Jurkat, Clone E6-1 (cell line): ENCODE measurements around the gene SNX11. TPM values are rescaled to one million over a fixed set of nuclear protein-coding genes. Genes with fewer than 3 reads are reported as not detected.
"Not testable (repeated sequence)": the region's sequence is repeated elsewhere in the genome, so short reads cannot be mapped to it uniquely, and the experiment has no call there.

ENCODE experiments used
- DNase-seq: peaks from one replicate; pipeline ENCODE4 v3.0.0-alpha.2; 2011; ENCODE audit warnings: low read depth, low spot score
- H3K4me3 ChIP-seq: 2 replicates; pipeline ENCODE4 v1.5.1; 2011; ENCODE audit warnings: mild to moderate bottlenecking, low read length, control low read depth, moderate library complexity
- polyA plus RNA-seq: library from polyadenylated mRNA; unstranded; fragments of >200 nt; gene quantifications from one replicate; pipeline ENCODE4 v1.2.1, GENCODE V29; 2012; ENCODE audit warnings: missing spikeins; ENCODE audit not compliant: insufficient read length, insufficient read depth

Gene SNX11
- polyA plus RNA-seq, result 21.2 TPM

GRCh38 chr17:48107137-48108055 lies at the start of gene SNX11:
Gene SNX11, plus strand, starts transcription at chr17:48107766. Its CDS starts 4,278 bp downstream, at chr17:48112044.
- DNase-seq, result peak; percentile 80
- peak within 1 kb of the TSS; percentile 66 for H3K4me3 ChIP-seq

DNA sequence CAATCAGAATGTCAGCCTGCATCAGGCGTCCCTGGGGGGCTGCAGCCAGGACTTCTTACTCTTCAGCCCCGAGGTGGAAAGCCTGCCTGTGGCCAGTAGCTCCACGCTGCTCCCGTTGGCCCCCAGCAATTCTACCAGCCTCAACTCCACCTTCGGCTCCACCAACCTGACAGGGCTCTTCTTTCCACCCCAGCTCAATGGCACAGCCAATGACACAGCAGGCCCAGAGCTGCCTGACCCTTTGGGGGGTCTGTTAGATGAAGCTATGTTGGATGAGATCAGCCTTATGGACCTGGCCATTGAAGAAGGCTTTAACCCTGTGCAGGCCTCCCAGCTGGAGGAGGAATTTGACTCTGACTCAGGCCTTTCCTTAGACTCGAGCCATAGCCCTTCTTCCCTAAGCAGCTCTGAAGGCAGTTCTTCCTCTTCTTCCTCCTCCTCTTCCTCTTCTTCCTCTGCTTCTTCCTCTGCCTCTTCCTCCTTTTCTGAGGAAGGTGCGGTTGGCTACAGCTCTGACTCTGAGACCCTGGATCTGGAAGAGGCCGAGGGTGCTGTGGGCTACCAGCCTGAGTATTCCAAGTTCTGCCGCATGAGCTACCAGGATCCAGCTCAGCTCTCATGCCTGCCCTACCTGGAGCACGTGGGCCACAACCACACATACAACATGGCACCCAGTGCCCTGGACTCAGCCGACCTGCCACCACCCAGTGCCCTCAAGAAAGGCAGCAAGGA lies 49.0 kb upstream of the SNX11 start:
- DNase-seq, result no peak
- no peak overlapping the region for H3K4me3 ChIP-seq

GRCh38 chr17:48059125-48059668 lies 48.4 kb upstream of the SNX11 start:
- no peak overlapping the region for H3K4me3 ChIP-seq
- no peak for DNase-seq

DNA sequence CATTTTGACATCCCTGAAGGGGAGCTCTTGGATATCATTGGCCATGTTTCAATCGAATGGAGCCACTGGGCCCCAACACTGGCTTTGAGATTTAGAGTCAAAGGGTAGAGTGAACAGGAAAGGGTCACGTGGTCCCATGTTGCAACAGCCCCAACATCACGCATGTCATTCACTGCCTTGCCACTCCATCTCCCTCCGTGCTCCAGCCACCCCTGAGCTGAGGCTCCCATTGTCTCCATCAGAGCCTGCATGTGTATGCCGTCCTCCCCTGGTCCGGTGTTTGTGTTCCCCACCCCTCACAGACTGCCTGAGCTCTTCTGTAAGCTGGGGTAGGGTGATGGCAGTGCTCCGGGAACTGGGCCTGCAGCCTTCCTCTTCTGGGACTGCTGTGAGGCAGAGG lies 47.3 kb upstream of the SNX11 start:
- no peak overlapping the region for H3K4me3 ChIP-seq
- no peak for DNase-seq

GRCh38 chr17:48062273-48062672 lies 45.3 kb upstream of the SNX11 start:
- DNase-seq, result no peak
- no peak overlapping the region for H3K4me3 ChIP-seq

DNA sequence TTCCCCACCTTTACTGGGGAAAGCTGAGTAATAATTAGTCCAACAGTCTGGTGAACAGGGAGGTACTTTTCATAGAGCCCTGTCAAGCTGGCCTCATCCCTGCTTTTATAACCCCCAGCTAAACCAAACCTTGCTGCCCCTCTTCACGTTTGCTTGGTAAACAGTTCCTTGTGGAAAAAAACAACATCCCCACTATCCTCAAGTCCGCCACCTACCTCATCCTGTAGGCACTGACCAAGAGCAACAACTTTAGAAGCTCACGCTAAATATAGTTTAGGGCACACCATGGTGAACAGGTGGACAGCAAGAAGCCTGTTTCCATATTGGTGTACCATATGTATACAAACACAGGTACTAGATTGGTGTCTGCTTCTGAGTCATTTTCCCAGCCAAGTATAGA lies 42.9 kb upstream of the SNX11 start:
- H3K4me3 ChIP-seq, result no peak overlapping the region
- DNase-seq, result no peak

GRCh38 chr17:48066192-48066591 lies 41.4 kb upstream of the SNX11 start:
- DNase-seq, result no peak
- H3K4me3 ChIP-seq, result no peak overlapping the region

DNA sequence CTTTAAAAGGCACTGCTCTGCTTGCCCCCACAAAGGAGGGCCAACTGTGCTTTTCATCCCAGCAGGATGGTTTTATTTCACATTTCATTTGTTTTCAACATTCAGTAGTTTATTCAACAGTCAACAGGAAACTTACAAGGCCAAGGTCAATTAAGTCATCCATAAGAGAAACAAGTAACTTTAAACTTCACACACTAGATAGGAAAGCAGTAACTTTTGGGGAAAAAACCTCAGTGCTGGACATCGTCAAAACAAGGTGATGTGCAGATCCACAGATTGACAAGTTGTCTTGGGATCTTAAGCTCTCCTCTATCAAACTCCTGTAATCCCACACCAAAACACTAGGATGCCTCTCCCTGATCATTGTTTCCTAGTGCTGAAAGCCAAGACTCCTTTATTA lies 40.9 kb upstream of the SNX11 start:
- H3K4me3 ChIP-seq, result no peak overlapping the region
- no peak for DNase-seq

DNA sequence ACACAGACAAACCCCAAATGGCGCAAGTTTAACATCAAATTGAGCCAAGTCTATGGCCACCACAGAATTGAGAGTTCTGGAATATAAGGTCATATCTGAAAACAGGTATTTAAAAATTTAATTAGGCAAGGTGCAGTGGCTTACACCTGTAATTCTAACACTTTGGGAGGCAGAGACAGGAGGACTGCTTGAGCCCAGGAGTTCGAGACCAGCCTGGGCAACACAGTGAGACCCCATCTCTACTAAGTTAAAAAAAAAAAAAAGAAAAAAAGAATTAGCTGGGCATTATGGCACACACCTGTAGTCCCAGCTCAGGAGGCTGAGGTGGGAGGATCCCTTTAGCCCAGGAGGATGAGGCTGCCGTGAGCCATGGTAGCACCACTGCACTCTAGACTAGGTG lies 40.3 kb upstream of the SNX11 start:
- no peak for DNase-seq
- H3K4me3 ChIP-seq, result no peak overlapping the region

GRCh38 chr17:48067808-48068207 lies 39.8 kb upstream of the SNX11 start:
- H3K4me3 ChIP-seq, DNase-seq: not testable (repeated sequence)

DNA sequence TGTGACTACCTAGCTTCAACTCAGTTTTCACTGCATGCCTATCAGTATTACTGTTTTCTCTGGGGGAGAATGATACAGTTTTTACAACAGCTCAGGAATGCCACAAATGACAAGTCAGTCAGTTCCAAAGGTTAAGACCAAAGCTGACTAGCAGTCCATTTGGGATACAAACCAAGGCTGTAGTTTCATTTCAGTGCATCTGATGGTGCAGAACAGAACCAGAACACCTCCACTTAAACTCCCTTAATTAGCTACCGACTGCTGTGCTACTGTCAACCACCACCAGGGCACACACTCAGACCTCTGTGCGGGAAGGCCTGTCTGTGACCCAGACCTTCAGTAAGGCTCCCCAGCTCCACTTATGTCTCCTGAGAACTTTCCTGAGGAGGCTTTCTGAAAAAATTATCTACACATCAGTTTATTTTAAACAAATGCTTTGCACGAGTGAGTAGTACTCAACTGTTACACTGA lies 39.0 kb upstream of the SNX11 start:
- H3K4me3 ChIP-seq, result no peak overlapping the region
- DNase-seq, result no peak

GRCh38 chr17:48070195-48070594 lies 37.4 kb upstream of the SNX11 start:
- no peak for DNase-seq
- no peak overlapping the region for H3K4me3 ChIP-seq

DNA sequence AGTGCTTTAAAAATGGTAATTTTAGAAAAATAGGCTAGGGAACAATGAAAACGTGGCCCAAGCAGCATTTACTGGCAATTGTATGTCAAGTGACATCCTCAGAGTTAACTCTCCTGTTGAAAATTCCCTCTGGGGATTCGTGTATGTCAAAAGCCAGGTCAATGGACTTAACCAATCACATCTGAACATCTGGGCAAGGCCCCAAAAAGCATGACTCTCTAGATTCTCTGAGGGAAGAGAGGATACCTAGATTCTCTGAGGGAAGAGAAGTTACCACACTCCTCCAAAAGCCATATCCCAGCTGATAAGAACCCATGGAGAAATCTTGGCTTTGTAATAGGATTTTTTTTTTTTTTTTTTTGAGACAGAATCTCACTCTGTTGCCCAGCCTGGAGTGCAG lies 35.9 kb upstream of the SNX11 start:
- DNase-seq, result no peak
- no peak overlapping the region for H3K4me3 ChIP-seq

- DNase-seq, H3K4me3 ChIP-seq: not testable (repeated sequence)
Measured at GRCh38 chr17:48072811-48073210, 34.8 kb upstream of the SNX11 start.

- DNase-seq, H3K4me3 ChIP-seq: not testable (repeated sequence)
Measured at GRCh38 chr17:48073566-48074094, 33.9 kb upstream of the SNX11 start.

DNA sequence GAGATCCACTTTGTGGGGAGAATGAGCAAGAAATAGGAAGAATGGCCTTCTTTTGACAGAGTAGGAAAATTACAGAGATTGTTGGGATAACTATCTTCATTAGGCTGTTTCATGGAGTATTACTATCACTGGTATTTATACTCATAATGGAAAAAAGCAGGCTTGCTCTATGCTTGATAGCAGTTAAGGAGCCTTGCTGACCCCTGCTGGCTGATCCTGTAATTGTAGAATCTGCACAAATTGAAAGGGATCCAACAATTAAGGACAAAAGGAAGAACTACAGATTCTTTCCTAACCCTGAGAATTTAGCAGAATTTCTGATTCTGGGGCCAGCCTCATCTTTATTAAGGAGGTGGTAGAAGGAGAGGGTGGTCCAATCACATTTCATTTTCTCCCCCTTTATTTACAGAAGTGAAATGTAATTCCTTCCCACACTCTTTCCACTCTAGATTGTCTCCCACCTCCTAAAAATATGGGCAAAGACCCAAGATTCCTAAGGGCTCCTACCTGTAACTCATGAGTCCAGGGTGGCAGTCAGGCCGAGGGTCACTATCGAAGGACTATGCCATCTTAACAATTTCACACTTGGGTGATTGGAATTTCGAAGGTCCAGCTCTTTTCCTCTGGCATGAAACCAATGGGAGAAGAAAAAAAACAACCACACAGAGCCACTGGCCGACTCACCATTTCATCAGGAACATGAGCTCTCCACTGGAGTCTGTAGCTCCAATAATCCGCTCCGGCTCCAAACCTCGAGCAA lies 33.1 kb upstream of the SNX11 start:
- peak; percentile 61 for DNase-seq
- no peak overlapping the region for H3K4me3 ChIP-seq

GRCh38 chr17:48077152-48077551 lies 30.4 kb upstream of the SNX11 start:
- H3K4me3 ChIP-seq, DNase-seq: not testable (repeated sequence)

DNA sequence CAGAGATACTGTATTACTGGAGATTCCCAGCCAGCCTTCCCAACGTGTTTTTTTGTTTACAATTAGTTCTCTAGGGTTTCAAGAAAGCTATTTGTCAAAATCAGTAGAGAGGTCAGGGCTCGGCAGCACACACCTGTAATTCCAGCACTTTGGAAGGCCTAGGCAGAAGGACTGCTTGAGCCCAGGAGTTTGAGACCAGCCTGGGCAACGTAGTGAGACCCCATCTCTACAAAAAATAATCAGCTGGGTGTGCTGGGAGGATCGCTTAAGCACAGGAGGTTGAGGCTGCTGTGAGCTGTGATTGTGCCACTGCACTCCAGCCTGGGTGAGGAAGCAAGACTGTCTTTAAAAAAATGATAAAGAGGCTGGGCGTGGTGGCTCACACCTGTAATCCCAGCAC lies 25.7 kb upstream of the SNX11 start:
- H3K4me3 ChIP-seq, result no peak overlapping the region
- no peak for DNase-seq

- DNase-seq, result no peak
- H3K4me3 ChIP-seq, result no peak overlapping the region
Measured at GRCh38 chr17:48084932-48085331, 22.6 kb upstream of the SNX11 start.
